Neutrophil (primary cell): Measurements from ENCODE around the gene VPS35L.

Source experiments
- H3K27ac ChIP-seq: fragments of 200-600 bp; sonication (generic); 2 replicates; pipeline ENCODE4 v1.5.1; 2016; ENCODE audit warnings: mild to moderate bottlenecking, moderate library complexity
- H3K27me3 ChIP-seq: fragments of 200-600 bp; sonication (generic); 2 replicates; pipeline ENCODE4 v1.6.0; 2016; ENCODE audit warnings: mild to moderate bottlenecking
- H3K36me3 ChIP-seq: fragments of 200-600 bp; sonication (generic); 2 replicates; pipeline ENCODE4 v1.5.1; 2017
- H3K4me1 ChIP-seq, 2 experiments: fragments of 200-600 bp in 1 of 2; sonication (generic) in 1 of 2; 1 replicate in 1 of 2; 2 replicates in 1 of 2; pipeline versions ENCODE4 v1.5.1 to v1.6.1; 2013 to 2016; ENCODE audit warnings: low read depth in 1 of 2, low read length in 1 of 2, mild to moderate bottlenecking in 1 of 2, moderate library complexity in 1 of 2; ENCODE audit not compliant: control insufficient read depth in 1 of 2, insufficient read depth in 1 of 2
- H3K4me3 ChIP-seq, 2 experiments: fragments of 200-600 bp in 1 of 2; sonication (generic) in 1 of 2; 1 replicate in 1 of 2; 2 replicates in 1 of 2; pipeline ENCODE4 v1.5.1; 2013 to 2016; ENCODE audit warnings: low read depth in 1 of 2, low read length in 1 of 2, mild to moderate bottlenecking in 1 of 2, moderate library complexity in 1 of 2
- H3K9me3 ChIP-seq: fragments of 200-600 bp; sonication (generic); 2 replicates; pipeline ENCODE4 v1.5.1; 2016
- TF ChIP-seq, protein P1 (sequence below): fragments of 200-600 bp; sonication (generic); IDR thresholded peaks from 2 replicates; pipeline ENCODE4 v1.5.1; 2016; ENCODE audit warnings: antibody characterized with exemption

The VPS35L gene

DNA sequence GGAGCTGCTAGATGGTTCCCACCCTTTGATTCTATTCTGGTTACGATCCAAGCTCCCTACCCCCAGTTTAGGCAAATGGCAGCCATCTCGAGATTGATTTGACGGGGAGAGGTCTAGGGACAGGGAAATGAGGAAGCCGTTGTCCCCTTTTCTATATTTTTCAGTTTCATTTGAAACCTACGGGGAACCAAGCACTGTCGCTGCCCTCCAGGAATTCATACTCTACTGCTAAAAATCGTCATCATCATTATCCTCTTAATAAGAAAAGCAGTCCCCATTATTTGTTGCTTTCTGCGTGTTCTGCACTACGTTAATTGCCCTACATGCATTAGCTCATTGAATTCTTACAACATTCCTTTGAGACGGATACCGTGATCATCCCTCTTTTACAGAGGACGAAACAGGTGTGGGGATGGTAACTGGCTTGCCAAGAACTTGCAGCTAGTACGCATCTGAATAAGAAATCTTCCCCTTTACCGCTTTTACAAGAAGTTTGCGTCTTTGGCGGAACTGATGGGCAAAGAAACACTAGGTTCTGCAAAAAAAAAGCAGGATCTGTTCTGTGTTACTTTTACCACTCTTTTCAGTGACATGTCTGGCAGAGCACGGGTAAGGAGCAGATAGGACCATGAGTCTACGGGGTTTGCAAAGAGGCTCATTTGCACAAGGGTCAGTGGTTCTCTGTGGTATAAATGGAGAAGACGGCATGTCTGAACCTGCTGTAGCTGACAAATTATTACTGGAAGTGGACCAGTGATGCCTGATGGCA lies 30.7 kb upstream of the VPS35L start:
- TF ChIP-seq, protein P1, sequence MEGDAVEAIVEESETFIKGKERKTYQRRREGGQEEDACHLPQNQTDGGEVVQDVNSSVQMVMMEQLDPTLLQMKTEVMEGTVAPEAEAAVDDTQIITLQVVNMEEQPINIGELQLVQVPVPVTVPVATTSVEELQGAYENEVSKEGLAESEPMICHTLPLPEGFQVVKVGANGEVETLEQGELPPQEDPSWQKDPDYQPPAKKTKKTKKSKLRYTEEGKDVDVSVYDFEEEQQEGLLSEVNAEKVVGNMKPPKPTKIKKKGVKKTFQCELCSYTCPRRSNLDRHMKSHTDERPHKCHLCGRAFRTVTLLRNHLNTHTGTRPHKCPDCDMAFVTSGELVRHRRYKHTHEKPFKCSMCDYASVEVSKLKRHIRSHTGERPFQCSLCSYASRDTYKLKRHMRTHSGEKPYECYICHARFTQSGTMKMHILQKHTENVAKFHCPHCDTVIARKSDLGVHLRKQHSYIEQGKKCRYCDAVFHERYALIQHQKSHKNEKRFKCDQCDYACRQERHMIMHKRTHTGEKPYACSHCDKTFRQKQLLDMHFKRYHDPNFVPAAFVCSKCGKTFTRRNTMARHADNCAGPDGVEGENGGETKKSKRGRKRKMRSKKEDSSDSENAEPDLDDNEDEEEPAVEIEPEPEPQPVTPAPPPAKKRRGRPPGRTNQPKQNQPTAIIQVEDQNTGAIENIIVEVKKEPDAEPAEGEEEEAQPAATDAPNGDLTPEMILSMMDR = no peak
- H3K36me3 ChIP-seq = peaks cover 7% of the 10 kb centered on the region
- H3K4me1 ChIP-seq = peaks cover 37 to 54% of the 10 kb centered on the region in 2 experiments
- H3K4me3 ChIP-seq = peak overlapping the region; percentile 71 to 96
- H3K27ac ChIP-seq = peak overlapping the region; percentile 62
- H3K27me3 ChIP-seq = no peaks in the 10 kb centered on the region
- H3K9me3 ChIP-seq = no peaks in the 10 kb centered on the region

DNA sequence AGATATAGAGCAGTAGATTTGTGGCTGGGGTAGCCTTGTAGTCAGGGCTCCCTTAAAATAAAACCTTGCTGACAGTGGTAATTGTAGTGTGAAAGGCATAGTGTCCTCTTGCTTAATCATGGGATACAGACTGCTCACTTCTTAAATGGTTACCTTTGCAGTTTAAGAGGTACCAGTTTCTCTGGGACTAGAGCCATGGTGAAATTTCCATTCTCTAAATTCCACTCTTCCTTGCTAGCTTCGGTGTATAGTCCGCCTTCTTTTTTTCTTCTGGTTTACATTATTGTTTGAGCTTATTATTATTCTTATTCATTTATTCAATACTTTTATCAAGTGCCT lies 30.1 kb upstream of the VPS35L start:
- Histone ChIP-seq H3K4me3 (peak overlapping the region; percentile 71 to 96), H3K27me3 (no peaks in the 10 kb centered on the region), H3K4me1 (peaks cover 32 to 48% of the 10 kb centered on the region in 2 experiments), H3K9me3 (no peaks in the 10 kb centered on the region), H3K27ac (peak overlapping the region; percentile 62), H3K36me3 (peaks cover 5% of the 10 kb centered on the region)
- TF ChIP-seq, protein P1 = no peak

DNA sequence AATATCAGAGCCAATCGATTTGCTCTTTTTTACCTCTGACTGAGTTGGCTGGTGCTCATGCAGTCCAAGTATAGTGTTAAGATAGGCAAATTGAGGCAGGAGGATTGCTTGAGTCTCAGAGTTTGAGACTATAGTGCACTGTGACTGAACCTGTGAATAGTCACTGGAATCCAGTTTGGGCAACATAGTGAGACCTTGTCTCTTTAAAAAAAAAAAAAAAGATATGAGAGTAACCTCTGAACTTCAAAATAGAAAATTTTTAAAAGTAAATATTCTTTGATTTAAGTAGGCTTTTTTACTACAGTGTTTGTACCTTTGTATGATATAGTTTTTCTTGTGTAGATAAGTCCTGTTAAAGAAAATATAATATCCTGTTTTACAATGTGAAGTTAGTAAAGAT lies 28.3 kb upstream of the VPS35L start:
- H3K36me3 ChIP-seq = peaks cover 7% of the 10 kb centered on the region
- TF ChIP-seq, protein P1 = no peak
- peaks cover 21 to 34% of the 10 kb centered on the region in 2 experiments for H3K4me1 ChIP-seq
- H3K27ac ChIP-seq = no peak overlapping the region
- no peaks in the 10 kb centered on the region for H3K27me3 ChIP-seq
- no peaks in the 10 kb centered on the region for H3K9me3 ChIP-seq
- no peak overlapping the region for H3K4me3 ChIP-seq

DNA sequence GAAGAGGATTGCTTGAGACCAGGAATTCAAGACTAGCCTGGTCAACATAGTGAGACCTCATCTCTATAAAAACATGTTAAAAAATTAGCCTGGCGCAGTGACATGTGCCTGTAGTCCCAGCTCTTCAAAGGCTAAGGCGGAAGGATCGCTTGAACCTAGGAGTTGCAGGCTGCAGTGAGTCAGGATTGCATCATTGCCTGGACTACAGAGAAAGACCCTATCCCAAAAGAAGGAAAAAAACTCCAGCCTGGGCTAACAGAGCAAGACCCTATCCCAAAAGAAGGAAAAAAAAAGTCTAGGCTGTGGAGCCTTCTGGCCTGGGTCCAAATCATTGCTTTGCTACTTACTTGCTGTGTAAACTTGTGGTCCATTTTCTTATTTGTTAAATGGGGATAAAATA lies 26.8 kb upstream of the VPS35L start:
- H3K4me1 ChIP-seq = peaks cover 8 to 20% of the 10 kb centered on the region in 2 experiments
- no peak overlapping the region for H3K27ac ChIP-seq
- H3K27me3 ChIP-seq = no peaks in the 10 kb centered on the region
- no peaks in the 10 kb centered on the region for H3K9me3 ChIP-seq
- TF ChIP-seq, protein P1 = no peak
- peaks cover 19% of the 10 kb centered on the region for H3K36me3 ChIP-seq
- H3K4me3 ChIP-seq = no peak overlapping the region

DNA sequence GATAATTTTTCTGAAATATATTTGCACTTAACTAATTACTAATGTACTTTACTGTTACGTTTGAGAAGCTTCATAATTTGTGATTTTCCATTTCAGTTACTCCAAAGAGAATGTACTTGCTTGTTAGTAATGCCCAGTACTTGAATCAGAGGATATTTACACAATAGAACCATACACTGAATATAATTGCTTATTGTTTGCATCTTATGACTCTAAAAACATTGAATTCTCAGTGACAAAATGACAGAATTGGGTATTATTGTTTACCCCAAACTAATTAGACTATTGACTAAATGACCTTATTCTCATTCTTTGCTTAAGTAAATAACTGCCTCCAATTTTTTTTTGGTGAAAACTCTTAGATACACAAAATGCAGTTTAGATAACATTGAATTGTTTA lies 22.9 kb upstream of the VPS35L start:
- Histone ChIP-seq H3K4me1 (no peaks in the 10 kb centered on the region), H3K4me3 (no peak overlapping the region), H3K27me3 (no peaks in the 10 kb centered on the region), H3K36me3 (peaks cover 40% of the 10 kb centered on the region), H3K9me3 (no peaks in the 10 kb centered on the region), H3K27ac (no peak overlapping the region)
- TF ChIP-seq, protein P1 = no peak
